ENCODE data around the gene STX3.

Gene STX3

GRCh38 chr11:59758401-59759037 lies 3.3 kb downstream of the STX3 start:
- no peak overlapping the region for H3K27ac ChIP-seq (ENCODE audit: low read length)
- H3K27me3 ChIP-seq (ENCODE audit: control insufficient read depth in 1 of 2, insufficient read depth in 2 of 2, low read length in 2 of 2), result no peaks in the 10 kb centered on the region
- H3K4me1 ChIP-seq (ENCODE audit: control insufficient read depth, insufficient read depth, low read length), result peaks cover 20% of the 10 kb centered on the region
- H3K9ac ChIP-seq (ENCODE audit: low read length in 2 of 2), result no peak overlapping the region
- H3K9me3 ChIP-seq (ENCODE audit: control insufficient read depth in 2 of 2, low read length in 2 of 2), result no peaks in the 10 kb centered on the region
- H3K36me3 ChIP-seq (ENCODE audit: control insufficient read depth in 2 of 2, insufficient read depth in 2 of 2, low read length in 2 of 2), result peaks cover 0 to 2% of the 10 kb centered on the region in 2 donors
- H3K4me3 ChIP-seq (ENCODE audit: low read length in 2 of 2), result no peak overlapping the region

- H3K36me3 ChIP-seq (ENCODE audit: control insufficient read depth in 2 of 2, insufficient read depth in 2 of 2, low read length in 2 of 2), result peaks cover 0 to 2% of the 10 kb centered on the region in 2 donors
- H3K9ac ChIP-seq (ENCODE audit: low read length in 2 of 2), result no peak overlapping the region
- no peaks in the 10 kb centered on the region for H3K9me3 ChIP-seq (ENCODE audit: control insufficient read depth in 2 of 2, low read length in 2 of 2)
- no peak overlapping the region for H3K4me3 ChIP-seq (ENCODE audit: low read length in 2 of 2)
- no peaks in the 10 kb centered on the region for H3K27me3 ChIP-seq (ENCODE audit: control insufficient read depth in 1 of 2, insufficient read depth in 2 of 2, low read length in 2 of 2)
- H3K4me1 ChIP-seq (ENCODE audit: control insufficient read depth, insufficient read depth, low read length), result peaks cover 14% of the 10 kb centered on the region
- H3K27ac ChIP-seq (ENCODE audit: low read length), result no peak overlapping the region
Measured at GRCh38 chr11:59759900-59760299, 4.7 kb downstream of the STX3 start.

GRCh38 chr11:59760771-59761170 lies 5.6 kb downstream of the STX3 start:
- H3K27ac ChIP-seq (ENCODE audit: low read length), result no peak overlapping the region
- H3K4me1 ChIP-seq (ENCODE audit: control insufficient read depth, insufficient read depth, low read length), result peaks cover 9% of the 10 kb centered on the region
- H3K9me3 ChIP-seq (ENCODE audit: control insufficient read depth in 2 of 2, low read length in 2 of 2), result no peaks in the 10 kb centered on the region
- no peaks in the 10 kb centered on the region for H3K27me3 ChIP-seq (ENCODE audit: control insufficient read depth in 1 of 2, insufficient read depth in 2 of 2, low read length in 2 of 2)
- H3K4me3 ChIP-seq (ENCODE audit: low read length in 2 of 2), result no peak overlapping the region
- peaks cover 0 to 2% of the 10 kb centered on the region in 2 donors for H3K36me3 ChIP-seq (ENCODE audit: control insufficient read depth in 2 of 2, insufficient read depth in 2 of 2, low read length in 2 of 2)
- no peak overlapping the region for H3K9ac ChIP-seq (ENCODE audit: low read length in 2 of 2)

- Histone ChIP-seq H3K36me3 (ENCODE audit: control insufficient read depth in 2 of 2, insufficient read depth in 2 of 2, low read length in 2 of 2) (peaks cover 0 to 2% of the 10 kb centered on the region in 2 donors), H3K27ac (ENCODE audit: low read length) (no peak overlapping the region), H3K27me3 (ENCODE audit: control insufficient read depth in 1 of 2, insufficient read depth in 2 of 2, low read length in 2 of 2) (no peaks in the 10 kb centered on the region), H3K4me3 (ENCODE audit: low read length in 2 of 2) (no peak overlapping the region), H3K9me3 (ENCODE audit: control insufficient read depth in 2 of 2, low read length in 2 of 2) (no peaks in the 10 kb centered on the region), H3K9ac (ENCODE audit: low read length in 2 of 2) (no peak overlapping the region), H3K4me1 (ENCODE audit: control insufficient read depth, insufficient read depth, low read length) (no peaks in the 10 kb centered on the region)
Measured at GRCh38 chr11:59761993-59762392, 6.8 kb downstream of the STX3 start.

GRCh38 chr11:59765068-59765735 lies 10.0 kb downstream of the STX3 start:
- Histone ChIP-seq H3K4me1 (ENCODE audit: control insufficient read depth, insufficient read depth, low read length) (no peaks in the 10 kb centered on the region), H3K27ac (ENCODE audit: low read length) (no peak overlapping the region), H3K9me3 (ENCODE audit: control insufficient read depth in 2 of 2, low read length in 2 of 2) (no peaks in the 10 kb centered on the region), H3K27me3 (ENCODE audit: control insufficient read depth in 1 of 2, insufficient read depth in 2 of 2, low read length in 2 of 2) (no peaks in the 10 kb centered on the region), H3K4me3 (ENCODE audit: low read length in 2 of 2) (no peak overlapping the region), H3K9ac (ENCODE audit: low read length in 2 of 2) (no peak overlapping the region), H3K36me3 (ENCODE audit: control insufficient read depth in 2 of 2, insufficient read depth in 2 of 2, low read length in 2 of 2) (peaks cover 0 to 2% of the 10 kb centered on the region in 2 donors)

GRCh38 chr11:59766542-59767224 lies 11.5 kb downstream of the STX3 start:
- Histone ChIP-seq H3K9ac (ENCODE audit: low read length in 2 of 2) (no peak overlapping the region), H3K36me3 (ENCODE audit: control insufficient read depth in 2 of 2, insufficient read depth in 2 of 2, low read length in 2 of 2) (peaks cover 0 to 2% of the 10 kb centered on the region in 2 donors), H3K27ac (ENCODE audit: low read length) (no peak overlapping the region), H3K27me3 (ENCODE audit: control insufficient read depth in 1 of 2, insufficient read depth in 2 of 2, low read length in 2 of 2) (no peaks in the 10 kb centered on the region), H3K4me1 (ENCODE audit: control insufficient read depth, insufficient read depth, low read length) (no peaks in the 10 kb centered on the region), H3K4me3 (ENCODE audit: low read length in 2 of 2) (no peak overlapping the region), H3K9me3 (ENCODE audit: control insufficient read depth in 2 of 2, low read length in 2 of 2) (no peaks in the 10 kb centered on the region)

GRCh38 chr11:59767225-59767611 lies 12.0 kb downstream of the STX3 start:
- peaks cover 0 to 2% of the 10 kb centered on the region in 2 donors for H3K36me3 ChIP-seq (ENCODE audit: control insufficient read depth in 2 of 2, insufficient read depth in 2 of 2, low read length in 2 of 2)
- no peak overlapping the region for H3K9ac ChIP-seq (ENCODE audit: low read length in 2 of 2)
- no peak overlapping the region for H3K27ac ChIP-seq (ENCODE audit: low read length)
- H3K4me3 ChIP-seq (ENCODE audit: low read length in 2 of 2), result no peak overlapping the region
- H3K27me3 ChIP-seq (ENCODE audit: control insufficient read depth in 1 of 2, insufficient read depth in 2 of 2, low read length in 2 of 2), result no peaks in the 10 kb centered on the region
- H3K4me1 ChIP-seq (ENCODE audit: control insufficient read depth, insufficient read depth, low read length), result no peaks in the 10 kb centered on the region
- no peaks in the 10 kb centered on the region for H3K9me3 ChIP-seq (ENCODE audit: control insufficient read depth in 2 of 2, low read length in 2 of 2)

GRCh38 chr11:59769111-59769510 lies 13.9 kb downstream of the STX3 start:
- Histone ChIP-seq H3K9ac (ENCODE audit: low read length in 2 of 2) (no peak overlapping the region), H3K4me3 (ENCODE audit: low read length in 2 of 2) (no peak overlapping the region), H3K9me3 (ENCODE audit: control insufficient read depth in 2 of 2, low read length in 2 of 2) (no peaks in the 10 kb centered on the region), H3K4me1 (ENCODE audit: control insufficient read depth, insufficient read depth, low read length) (no peaks in the 10 kb centered on the region), H3K36me3 (ENCODE audit: control insufficient read depth in 2 of 2, insufficient read depth in 2 of 2, low read length in 2 of 2) (peaks cover under 1 to 3% of the 10 kb centered on the region in 2 donors), H3K27ac (ENCODE audit: low read length) (no peak overlapping the region), H3K27me3 (ENCODE audit: control insufficient read depth in 1 of 2, insufficient read depth in 2 of 2, low read length in 2 of 2) (no peaks in the 10 kb centered on the region)

GRCh38 chr11:59769828-59770227 lies 14.7 kb downstream of the STX3 start:
- H3K36me3 ChIP-seq (ENCODE audit: control insufficient read depth in 2 of 2, insufficient read depth in 2 of 2, low read length in 2 of 2), result peaks cover 3% of the 10 kb centered on the region in 2 donors
- H3K27ac ChIP-seq (ENCODE audit: low read length), result no peak overlapping the region
- no peaks in the 10 kb centered on the region for H3K4me1 ChIP-seq (ENCODE audit: control insufficient read depth, insufficient read depth, low read length)

GRCh38 chr11:59770319-59770718 lies 15.1 kb downstream of the STX3 start:
- no peak overlapping the region for H3K9ac ChIP-seq (ENCODE audit: low read length in 2 of 2)
- no peaks in the 10 kb centered on the region for H3K9me3 ChIP-seq (ENCODE audit: control insufficient read depth in 2 of 2, low read length in 2 of 2)
- no peak overlapping the region for H3K27ac ChIP-seq (ENCODE audit: low read length)
- H3K36me3 ChIP-seq (ENCODE audit: control insufficient read depth in 2 of 2, insufficient read depth in 2 of 2, low read length in 2 of 2), result peaks cover 3% of the 10 kb centered on the region in 2 donors
- no peaks in the 10 kb centered on the region for H3K27me3 ChIP-seq (ENCODE audit: control insufficient read depth in 1 of 2, insufficient read depth in 2 of 2, low read length in 2 of 2)
- H3K4me3 ChIP-seq (ENCODE audit: low read length in 2 of 2), result no peak overlapping the region
- H3K4me1 ChIP-seq (ENCODE audit: control insufficient read depth, insufficient read depth, low read length), result no peaks in the 10 kb centered on the region

More at GRCh38 chr11:59769828-59770227, 14.7 kb downstream of the STX3 start:
- Histone ChIP-seq H3K9me3 (ENCODE audit: control insufficient read depth in 2 of 2, low read length in 2 of 2) (no peaks in the 10 kb centered on the region), H3K9ac (ENCODE audit: low read length in 2 of 2) (no peak overlapping the region), H3K4me3 (ENCODE audit: low read length in 2 of 2) (no peak overlapping the region), H3K27me3 (ENCODE audit: control insufficient read depth in 1 of 2, insufficient read depth in 2 of 2, low read length in 2 of 2) (no peaks in the 10 kb centered on the region)

- Histone ChIP-seq H3K27me3 (ENCODE audit: control insufficient read depth in 1 of 2, insufficient read depth in 2 of 2, low read length in 2 of 2) (no peaks in the 10 kb centered on the region), H3K4me3 (ENCODE audit: low read length in 2 of 2) (no peak overlapping the region), H3K9me3 (ENCODE audit: control insufficient read depth in 2 of 2, low read length in 2 of 2) (no peaks in the 10 kb centered on the region), H3K27ac (ENCODE audit: low read length) (no peak overlapping the region), H3K36me3 (ENCODE audit: control insufficient read depth in 2 of 2, insufficient read depth in 2 of 2, low read length in 2 of 2) (peaks cover 3 to 6% of the 10 kb centered on the region in 2 donors), H3K9ac (ENCODE audit: low read length in 2 of 2) (no peak overlapping the region), H3K4me1 (ENCODE audit: control insufficient read depth, insufficient read depth, low read length) (no peaks in the 10 kb centered on the region)
Measured at GRCh38 chr11:59770869-59771268, 15.7 kb downstream of the STX3 start.
